GM06990 (cell line): ENCODE results near the gene IPO11.

ENCODE experiments used
- DNase-seq: peaks from one replicate; pipeline ENCODE4 v3.0.0-alpha.2; 2011; ENCODE audit not compliant: insufficient read length; ENCODE audit errors: extremely low read depth
- H3K27me3 ChIP-seq: replicated peaks from 2 replicates; pipeline ENCODE4 v1.6.0; 2011; ENCODE audit warnings: low read length; ENCODE audit not compliant: control insufficient read depth, insufficient read depth
- H3K36me3 ChIP-seq: 2 replicates; pipeline ENCODE4 v1.5.1; 2011; ENCODE audit warnings: low read length; ENCODE audit not compliant: control insufficient read depth, insufficient read depth
- H3K4me3 ChIP-seq: replicated peaks from 2 replicates; pipeline ENCODE4 v1.5.1; 2011; ENCODE audit warnings: low read depth, mild to moderate bottlenecking, control low read depth, low read length
- TF ChIP-seq, protein P1 (sequence below): IDR thresholded peaks from 2 replicates; pipeline ENCODE4 v1.5.1; 2011; ENCODE audit warnings: low read length, control low read depth, mild to moderate bottlenecking, inconsistent platforms; ENCODE audit not compliant: insufficient read depth, poor library complexity, severe bottlenecking

Gene IPO11

GRCh38 chr5:62649025-62649424 lies 236.5 kb downstream of the IPO11 start:
- no peak for DNase-seq
- no peak overlapping the region for H3K4me3 ChIP-seq
- no peaks in the 10 kb centered on the region for H3K36me3 ChIP-seq
- TF ChIP-seq, protein P1, sequence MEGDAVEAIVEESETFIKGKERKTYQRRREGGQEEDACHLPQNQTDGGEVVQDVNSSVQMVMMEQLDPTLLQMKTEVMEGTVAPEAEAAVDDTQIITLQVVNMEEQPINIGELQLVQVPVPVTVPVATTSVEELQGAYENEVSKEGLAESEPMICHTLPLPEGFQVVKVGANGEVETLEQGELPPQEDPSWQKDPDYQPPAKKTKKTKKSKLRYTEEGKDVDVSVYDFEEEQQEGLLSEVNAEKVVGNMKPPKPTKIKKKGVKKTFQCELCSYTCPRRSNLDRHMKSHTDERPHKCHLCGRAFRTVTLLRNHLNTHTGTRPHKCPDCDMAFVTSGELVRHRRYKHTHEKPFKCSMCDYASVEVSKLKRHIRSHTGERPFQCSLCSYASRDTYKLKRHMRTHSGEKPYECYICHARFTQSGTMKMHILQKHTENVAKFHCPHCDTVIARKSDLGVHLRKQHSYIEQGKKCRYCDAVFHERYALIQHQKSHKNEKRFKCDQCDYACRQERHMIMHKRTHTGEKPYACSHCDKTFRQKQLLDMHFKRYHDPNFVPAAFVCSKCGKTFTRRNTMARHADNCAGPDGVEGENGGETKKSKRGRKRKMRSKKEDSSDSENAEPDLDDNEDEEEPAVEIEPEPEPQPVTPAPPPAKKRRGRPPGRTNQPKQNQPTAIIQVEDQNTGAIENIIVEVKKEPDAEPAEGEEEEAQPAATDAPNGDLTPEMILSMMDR: no peak
- no peaks in the 10 kb centered on the region for H3K27me3 ChIP-seq

DNA sequence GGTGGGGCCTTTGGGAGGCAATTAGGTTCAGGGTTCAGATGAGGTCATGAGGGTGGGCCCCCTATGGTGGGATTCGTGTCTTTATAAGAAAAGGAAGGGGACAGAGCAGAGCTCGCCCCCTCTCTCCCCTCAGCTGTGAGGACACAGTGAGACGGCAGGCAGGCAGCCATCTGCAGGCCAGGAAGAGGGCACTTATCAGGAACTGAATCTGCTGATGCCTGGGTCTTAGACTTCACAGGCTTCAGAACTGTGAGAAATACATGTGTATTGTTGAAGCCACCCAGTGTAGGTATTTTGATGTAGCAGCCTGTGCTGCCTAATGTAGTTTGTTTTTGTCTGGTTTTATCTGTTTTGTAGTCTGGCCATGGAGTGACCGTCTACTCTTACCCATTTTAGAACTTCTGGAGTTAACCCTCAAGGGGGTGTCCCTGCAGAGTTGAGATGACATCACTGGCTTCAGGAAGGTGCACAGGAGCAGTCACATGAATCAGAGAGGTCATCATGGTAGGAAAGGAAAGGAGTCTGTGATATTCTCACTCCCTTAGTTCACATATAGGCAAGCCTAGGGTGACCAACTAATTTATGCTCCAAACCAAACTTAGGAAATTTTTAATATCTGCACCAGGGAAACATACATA lies 237.0 kb downstream of the IPO11 start:
- TF ChIP-seq, protein P1: no peak
- Histone ChIP-seq H3K27me3 (no peaks in the 10 kb centered on the region), H3K36me3 (no peaks in the 10 kb centered on the region), H3K4me3 (no peak overlapping the region)
- DNase-seq: no peak

GRCh38 chr5:62650197-62650596 lies 237.6 kb downstream of the IPO11 start:
- TF ChIP-seq, protein P1: no peak
- H3K4me3 ChIP-seq: no peak overlapping the region
- no peaks in the 10 kb centered on the region for H3K27me3 ChIP-seq
- DNase-seq: no peak
- H3K36me3 ChIP-seq: no peaks in the 10 kb centered on the region

GRCh38 chr5:62652225-62652624 lies 239.7 kb downstream of the IPO11 start:
- DNase-seq: no peak
- H3K36me3 ChIP-seq: no peaks in the 10 kb centered on the region
- no peak overlapping the region for H3K4me3 ChIP-seq
- TF ChIP-seq, protein P1: no peak
- H3K27me3 ChIP-seq: no peaks in the 10 kb centered on the region

GRCh38 chr5:62653001-62653863 lies 240.7 kb downstream of the IPO11 start:
- no peak overlapping the region for H3K4me3 ChIP-seq
- no peaks in the 10 kb centered on the region for H3K36me3 ChIP-seq
- no peak for DNase-seq
- TF ChIP-seq, protein P1: no peak
- H3K27me3 ChIP-seq: no peaks in the 10 kb centered on the region
